ENCODE measurements around the gene PARL. TPM values are rescaled to one million over a fixed set of nuclear protein-coding genes. Genes with fewer than 3 reads are reported as not detected.

Gene PARL
- 10 to 100 TPM; 29.4 to 83.4 (median 45.3) TPM for total RNA-seq
- polyA plus RNA-seq, result 100 to 1,000 TPM in 2 of 3 donors, 10 to 100 TPM in 1; 56.4 to 119 (median 116) TPM
- long read RNA-seq, donor 1, transcript PARL-202 (10 exons, 1,414 nt), result major isoform, 20 of 24 reads
- long read RNA-seq, donor 1, partial matches to known transcripts, result 0 of 24 reads
- long read RNA-seq, donor 1, other reads (novel, unspliced or antisense), result 0 of 24 reads
- long read RNA-seq, donor 2, transcript PARL-202 (10 exons, 1,414 nt), result major isoform, 19 of 25 reads
- long read RNA-seq, donor 2, partial matches to known transcripts, result 5 of 25 reads
- long read RNA-seq, donor 2, other reads (novel, unspliced or antisense), result 0 of 25 reads
- long read RNA-seq, donor 3, transcript PARL-202 (10 exons, 1,414 nt), result major isoform, 17 of 29 reads
- long read RNA-seq, donor 3, transcript PARL-201 (9 exons, 1,240 nt), result minor isoform, 5 of 29 reads
- long read RNA-seq, donor 3, partial matches to known transcripts, result 6 of 29 reads
- long read RNA-seq, donor 3, other reads (novel, unspliced or antisense), result 0 of 29 reads
- long read RNA-seq, donor 4, transcript PARL-202 (10 exons, 1,414 nt), result major isoform, 24 of 30 reads
- long read RNA-seq, donor 4, partial matches to known transcripts, result 0 of 30 reads
- long read RNA-seq, donor 4, other reads (novel, unspliced or antisense), result 1 of 30 reads
- long read RNA-seq, donor 5, transcript PARL-202 (10 exons, 1,414 nt), result major isoform, 37 of 48 reads
- long read RNA-seq, donor 5, partial matches to known transcripts, result 2 of 48 reads
- long read RNA-seq, donor 5, other reads (novel, unspliced or antisense), result 3 of 48 reads
- long read RNA-seq, donor 6, transcript PARL-202 (10 exons, 1,414 nt), result major isoform, 6 of 13 reads
- long read RNA-seq, donor 6, partial matches to known transcripts, result 1 of 13 reads
- long read RNA-seq, donor 6, other reads (novel, unspliced or antisense), result 4 of 13 reads
- long read RNA-seq, donor 7, transcript PARL-202 (10 exons, 1,414 nt), result major isoform, 7 of 9 reads
- long read RNA-seq, donor 7, partial matches to known transcripts, result 0 of 9 reads
- long read RNA-seq, donor 7, other reads (novel, unspliced or antisense), result 0 of 9 reads
- long read RNA-seq, donor 8, transcript PARL-201 (9 exons, 1,240 nt), result minor isoform, 6 of 33 reads
- long read RNA-seq, donor 8, transcript PARL-202 (10 exons, 1,414 nt), result major isoform, 25 of 33 reads
- long read RNA-seq, donor 8, partial matches to known transcripts, result 0 of 33 reads
- long read RNA-seq, donor 8, other reads (novel, unspliced or antisense), result 0 of 33 reads
- long read RNA-seq, donor 9, transcript PARL-202 (10 exons, 1,414 nt), result major isoform, 11 of 12 reads
- long read RNA-seq, donor 9, partial matches to known transcripts, result 0 of 12 reads
- long read RNA-seq, donor 9, other reads (novel, unspliced or antisense), result 0 of 12 reads
- long read RNA-seq, donor 10, transcript PARL-202 (10 exons, 1,414 nt), result major isoform, 8 of 10 reads
- long read RNA-seq, donor 10, partial matches to known transcripts, result 0 of 10 reads
- long read RNA-seq, donor 10, other reads (novel, unspliced or antisense), result 0 of 10 reads

- DNase-seq, result peak; percentile 94 to 98 (median 96)
- H3K27ac ChIP-seq, result peak within 1 kb of the TSS; percentile 50 to 89 (median 56)
- no peaks in the 10 kb centered on the region for H3K27me3 ChIP-seq
- intact Hi-C loops (cut with DNase I), result loop anchor here (5.0 to 10.0 kb wide), 3 partner anchors 57 to 410 kb away; partner anchors contain the start of gene MAP6D1 (in 2 of the 2)
- WGBS, 4 donors, result 0 to 1% (median 1%) methylated on average over 33 to 63 of the region's 63 CpGs
- peaks cover 11 to 21% of the 10 kb centered on the region in 2 donors for H3K4me1 ChIP-seq (replicated peaks in 1 of 2)
- TF ChIP-seq POLR2A (IDR thresholded peaks at IDR 0.05) (peak; percentile 32 to 61), CTCF (IDR thresholded peaks at IDR 0.05) (peak; percentile 85 to 97 (median 94))
- H3K9me3 ChIP-seq (replicated peaks in 1 of 3), result no peaks in the 10 kb centered on the region
- H3K4me3 ChIP-seq, result peak within 1 kb of the TSS; percentile 58 to 85 (median 70)
- H3K36me3 ChIP-seq (replicated peaks in 1 of 2), result no peaks in the 10 kb centered on the region
Observed at GRCh38 chr3:183884427-183885296, at the start of gene PARL. PARL (minus strand) TSS chr3:183884880; CDS start chr3:183884846, 34 bp downstream.

GRCh38 chr3:183933160-183933559 lies 48.5 kb upstream of the PARL start:
- Histone ChIP-seq H3K36me3 (replicated peaks in 1 of 2) (peaks cover 0 to 49% of the 10 kb centered on the region in 2 donors), H3K27ac (no peak overlapping the region), H3K4me1 (replicated peaks in 1 of 2) (no peaks in the 10 kb centered on the region), H3K9me3 (replicated peaks in 1 of 3) (no peaks in the 10 kb centered on the region), H3K4me3 (no peak overlapping the region), H3K27me3 (no peaks in the 10 kb centered on the region)
- no peak for TF ChIP-seq CTCF (IDR thresholded peaks at IDR 0.05)
- TF ChIP-seq POLR2A (IDR thresholded peaks at IDR 0.05), result no peak
- DNase-seq, result no peak
- WGBS, 4 donors, result 83 to 87% (median 86%) methylated on average over 3 of the region's 3 CpGs
- intact Hi-C loops (cut with DNase I), result no loop called here

GRCh38 chr3:183931881-183932280 lies 47.2 kb upstream of the PARL start:
- Histone ChIP-seq H3K9me3 (replicated peaks in 1 of 3) (no peaks in the 10 kb centered on the region), H3K36me3 (replicated peaks in 1 of 2) (peaks cover 0 to 48% of the 10 kb centered on the region in 2 donors), H3K27me3 (no peaks in the 10 kb centered on the region), H3K27ac (no peak overlapping the region), H3K4me1 (replicated peaks in 1 of 2) (no peaks in the 10 kb centered on the region), H3K4me3 (no peak overlapping the region)
- TF ChIP-seq POLR2A (IDR thresholded peaks at IDR 0.05) (no peak), CTCF (IDR thresholded peaks at IDR 0.05) (no peak)
- no peak for DNase-seq
- intact Hi-C loops (cut with DNase I), result no loop called here
- WGBS, 4 donors, result 79 to 100% (median 93%) methylated on average over 2 of the region's 2 CpGs
